ENCODE data around the gene STARD4.

Gene STARD4

GRCh38 chr5:111550282-111551020 lies 38.1 kb upstream of the STARD4 start:
- no peaks in the 10 kb centered on the region for H3K27me3 ChIP-seq (ENCODE audit: insufficient read depth, low read length)
- no peak overlapping the region for H3K27ac ChIP-seq (ENCODE audit: low read length)
- no peak overlapping the region for H3K4me3 ChIP-seq (ENCODE audit: low read length)
- H3K4me1 ChIP-seq (ENCODE audit: insufficient read depth, low read length): peaks cover 36% of the 10 kb centered on the region
- H3K9ac ChIP-seq (ENCODE audit: low read depth, low read length): no peak overlapping the region
- H3K9me3 ChIP-seq (ENCODE audit: insufficient read depth, low read depth, low read length): no peaks in the 10 kb centered on the region
- H3K36me3 ChIP-seq (ENCODE audit: insufficient read depth, low read depth, low read length): no peaks in the 10 kb centered on the region

GRCh38 chr5:111548992-111549649 lies 36.8 kb upstream of the STARD4 start:
- Histone ChIP-seq H3K9me3 (ENCODE audit: insufficient read depth, low read depth, low read length) (no peaks in the 10 kb centered on the region), H3K4me1 (ENCODE audit: insufficient read depth, low read length) (peaks cover 36% of the 10 kb centered on the region), H3K4me3 (ENCODE audit: low read length) (no peak overlapping the region), H3K36me3 (ENCODE audit: insufficient read depth, low read depth, low read length) (no peaks in the 10 kb centered on the region), H3K27me3 (ENCODE audit: insufficient read depth, low read length) (no peaks in the 10 kb centered on the region), H3K9ac (ENCODE audit: low read depth, low read length) (no peak overlapping the region), H3K27ac (ENCODE audit: low read length) (no peak overlapping the region)

- Histone ChIP-seq H3K36me3 (ENCODE audit: insufficient read depth, low read depth, low read length) (no peaks in the 10 kb centered on the region), H3K27ac (ENCODE audit: low read length) (no peak overlapping the region)
Measured at GRCh38 chr5:111548348-111548950, 36.1 kb upstream of the STARD4 start.

DNA sequence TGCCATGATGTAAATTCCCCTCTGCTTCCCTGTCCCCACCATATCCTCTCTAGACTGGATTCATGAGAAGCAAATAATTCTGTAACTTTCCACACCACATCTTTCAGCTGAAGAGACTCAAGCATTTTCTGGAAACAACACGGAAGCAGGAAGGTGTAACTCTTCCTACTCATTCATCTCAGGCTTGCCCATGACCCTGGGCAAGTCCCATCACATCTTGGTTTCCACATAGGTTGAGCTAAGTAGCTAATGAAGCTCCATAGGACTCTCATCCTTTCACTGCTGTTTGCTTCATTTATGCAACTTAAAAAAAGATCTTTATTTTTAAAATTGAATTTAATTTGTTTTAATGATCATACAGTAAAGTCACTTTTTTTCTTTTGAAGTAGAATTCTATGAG lies 32.7 kb upstream of the STARD4 start:
- no peaks in the 10 kb centered on the region for H3K9me3 ChIP-seq (ENCODE audit: insufficient read depth, low read depth, low read length)
- H3K4me3 ChIP-seq (ENCODE audit: low read length): no peak overlapping the region
- H3K4me1 ChIP-seq (ENCODE audit: insufficient read depth, low read length): peaks cover 10% of the 10 kb centered on the region; the same call in 1 of the 2 replicates
- no peak overlapping the region for H3K27ac ChIP-seq (ENCODE audit: low read length)
- H3K9ac ChIP-seq (ENCODE audit: low read depth, low read length): no peak overlapping the region
- H3K36me3 ChIP-seq (ENCODE audit: insufficient read depth, low read depth, low read length): no peaks in the 10 kb centered on the region
- no peaks in the 10 kb centered on the region for H3K27me3 ChIP-seq (ENCODE audit: insufficient read depth, low read length)

More at GRCh38 chr5:111548348-111548950, 36.1 kb upstream of the STARD4 start:
- Histone ChIP-seq H3K27me3 (ENCODE audit: insufficient read depth, low read length) (no peaks in the 10 kb centered on the region), H3K9me3 (ENCODE audit: insufficient read depth, low read depth, low read length) (no peaks in the 10 kb centered on the region), H3K9ac (ENCODE audit: low read depth, low read length) (no peak overlapping the region), H3K4me3 (ENCODE audit: low read length) (no peak overlapping the region), H3K4me1 (ENCODE audit: insufficient read depth, low read length) (peaks cover 36% of the 10 kb centered on the region)

GRCh38 chr5:111537141-111538024 lies 25.0 kb upstream of the STARD4 start:
- no peak overlapping the region for H3K27ac ChIP-seq (ENCODE audit: low read length)
- no peaks in the 10 kb centered on the region for H3K9me3 ChIP-seq (ENCODE audit: insufficient read depth, low read depth, low read length)

DNA sequence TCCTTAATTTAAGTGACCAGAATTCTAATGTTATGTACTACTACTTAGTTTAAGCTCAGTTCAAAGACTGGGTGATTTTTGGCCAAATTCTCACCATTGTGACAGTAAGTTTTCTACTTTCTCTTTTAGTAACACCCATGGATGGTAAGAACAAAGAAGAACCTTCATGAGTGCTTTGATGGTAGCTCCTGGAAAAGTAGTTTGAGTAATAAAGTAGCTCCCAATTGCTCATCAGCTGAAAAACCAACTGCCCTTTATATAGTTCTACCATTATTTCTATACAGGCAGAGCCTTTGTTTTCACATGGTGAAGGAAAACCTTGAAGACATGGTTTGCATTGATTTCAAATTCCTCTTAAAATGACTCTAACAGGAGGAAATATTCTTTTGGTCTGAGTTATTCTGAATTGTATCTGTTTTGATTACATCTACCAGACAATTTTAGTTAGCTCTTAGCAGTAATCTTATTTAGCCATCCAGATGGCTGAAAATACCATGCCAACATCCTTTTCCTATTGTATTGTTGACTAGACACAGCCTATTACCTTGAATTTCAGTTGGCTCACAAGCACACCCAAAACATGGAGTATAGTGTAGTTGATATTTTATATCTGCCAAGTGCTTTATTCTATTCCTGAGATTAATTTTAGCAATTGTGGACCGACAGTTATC lies 23.7 kb upstream of the STARD4 start:
- no peak overlapping the region for H3K9ac ChIP-seq (ENCODE audit: low read depth, low read length)
- no peaks in the 10 kb centered on the region for H3K36me3 ChIP-seq (ENCODE audit: insufficient read depth, low read depth, low read length)
- no peaks in the 10 kb centered on the region for H3K27me3 ChIP-seq (ENCODE audit: insufficient read depth, low read length)
- no peaks in the 10 kb centered on the region for H3K9me3 ChIP-seq (ENCODE audit: insufficient read depth, low read depth, low read length)
- no peak overlapping the region for H3K27ac ChIP-seq (ENCODE audit: low read length)
- H3K4me3 ChIP-seq (ENCODE audit: low read length): no peak overlapping the region
- H3K4me1 ChIP-seq (ENCODE audit: insufficient read depth, low read length): no peaks in the 10 kb centered on the region; the same call in 1 of the 2 replicates

More at GRCh38 chr5:111537141-111538024, 25.0 kb upstream of the STARD4 start:
- Histone ChIP-seq H3K9ac (ENCODE audit: low read depth, low read length) (no peak overlapping the region), H3K36me3 (ENCODE audit: insufficient read depth, low read depth, low read length) (no peaks in the 10 kb centered on the region), H3K27me3 (ENCODE audit: insufficient read depth, low read length) (no peaks in the 10 kb centered on the region), H3K4me3 (ENCODE audit: low read length) (no peak overlapping the region), H3K4me1 (ENCODE audit: insufficient read depth, low read length) (no peaks in the 10 kb centered on the region; the same call in 1 of the 2 replicates)

- no peaks in the 10 kb centered on the region for H3K27me3 ChIP-seq (ENCODE audit: insufficient read depth, low read length)
- no peak overlapping the region for H3K4me3 ChIP-seq (ENCODE audit: low read length)
- no peak overlapping the region for H3K27ac ChIP-seq (ENCODE audit: low read length)
- no peaks in the 10 kb centered on the region for H3K9me3 ChIP-seq (ENCODE audit: insufficient read depth, low read depth, low read length)
- H3K36me3 ChIP-seq (ENCODE audit: insufficient read depth, low read depth, low read length): no peaks in the 10 kb centered on the region
- H3K9ac ChIP-seq (ENCODE audit: low read depth, low read length): no peak overlapping the region
- H3K4me1 ChIP-seq (ENCODE audit: insufficient read depth, low read length): no peaks in the 10 kb centered on the region; the same call in 1 of the 2 replicates
Measured at GRCh38 chr5:111532886-111533582, 20.7 kb upstream of the STARD4 start.

DNA sequence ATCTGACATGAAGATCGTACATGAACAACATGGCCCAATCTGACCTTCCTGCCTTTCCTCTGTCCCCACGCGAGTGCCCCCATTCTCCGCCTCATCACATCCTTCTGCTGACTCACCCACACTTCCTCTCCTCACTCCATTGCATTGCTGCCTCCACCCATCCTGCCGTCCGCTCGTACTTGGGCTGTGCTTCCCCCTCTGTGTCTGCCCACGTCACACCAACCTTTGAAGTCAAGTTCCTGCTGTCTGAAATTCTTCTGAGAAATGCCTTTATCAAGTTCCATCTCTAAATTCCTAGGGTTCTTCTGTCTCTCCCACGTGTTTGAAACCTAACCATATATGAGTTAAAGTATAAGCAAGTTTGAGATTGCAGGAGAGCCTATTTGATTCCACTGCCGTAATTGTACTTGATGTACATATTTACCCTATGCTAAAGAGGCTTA lies 18.0 kb upstream of the STARD4 start:
- H3K4me3 ChIP-seq (ENCODE audit: low read length): no peak overlapping the region
- H3K4me1 ChIP-seq (ENCODE audit: insufficient read depth, low read length): no peaks in the 10 kb centered on the region; the same call in 1 of the 2 replicates
- H3K27me3 ChIP-seq (ENCODE audit: insufficient read depth, low read length): no peaks in the 10 kb centered on the region
- H3K27ac ChIP-seq (ENCODE audit: low read length): no peak overlapping the region
- H3K36me3 ChIP-seq (ENCODE audit: insufficient read depth, low read depth, low read length): no peaks in the 10 kb centered on the region
- no peaks in the 10 kb centered on the region for H3K9me3 ChIP-seq (ENCODE audit: insufficient read depth, low read depth, low read length)
- H3K9ac ChIP-seq (ENCODE audit: low read depth, low read length): no peak overlapping the region

DNA sequence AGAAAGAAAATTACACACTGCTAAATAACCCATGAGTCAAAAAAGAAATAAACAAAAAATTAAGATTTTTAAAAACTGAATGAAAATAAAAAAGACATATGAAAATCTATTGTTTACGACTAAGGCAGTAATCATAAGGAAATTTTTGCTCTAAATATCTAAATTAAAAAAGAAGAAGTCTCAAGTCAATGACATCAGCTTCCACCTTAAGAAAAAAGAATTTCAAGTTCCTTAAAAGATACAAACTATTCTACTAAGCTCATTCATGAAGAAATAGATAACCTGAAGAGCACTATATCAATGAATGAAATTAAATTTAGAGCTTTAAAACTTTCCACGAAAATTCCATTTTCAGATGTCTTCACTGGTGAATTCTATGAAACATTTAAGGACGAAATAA lies 15.7 kb upstream of the STARD4 start:
- no peak overlapping the region for H3K9ac ChIP-seq (ENCODE audit: low read depth, low read length)
- H3K4me3 ChIP-seq (ENCODE audit: low read length): no peak overlapping the region
- H3K9me3 ChIP-seq (ENCODE audit: insufficient read depth, low read depth, low read length): no peaks in the 10 kb centered on the region
- no peak overlapping the region for H3K27ac ChIP-seq (ENCODE audit: low read length)
- H3K27me3 ChIP-seq (ENCODE audit: insufficient read depth, low read length): no peaks in the 10 kb centered on the region
- H3K36me3 ChIP-seq (ENCODE audit: insufficient read depth, low read depth, low read length): no peaks in the 10 kb centered on the region
- H3K4me1 ChIP-seq (ENCODE audit: insufficient read depth, low read length): no peaks in the 10 kb centered on the region; the same call in 1 of the 2 replicates

GRCh38 chr5:111520908-111521307 lies 8.6 kb upstream of the STARD4 start:
- no peaks in the 10 kb centered on the region for H3K36me3 ChIP-seq (ENCODE audit: insufficient read depth, low read depth, low read length)
- H3K9me3 ChIP-seq (ENCODE audit: insufficient read depth, low read depth, low read length): no peaks in the 10 kb centered on the region
- H3K27ac ChIP-seq (ENCODE audit: low read length): no peak overlapping the region
- no peak overlapping the region for H3K9ac ChIP-seq (ENCODE audit: low read depth, low read length)
- no peaks in the 10 kb centered on the region for H3K4me1 ChIP-seq (ENCODE audit: insufficient read depth, low read length)
- H3K27me3 ChIP-seq (ENCODE audit: insufficient read depth, low read length): no peaks in the 10 kb centered on the region
- no peak overlapping the region for H3K4me3 ChIP-seq (ENCODE audit: low read length)
